IMR-90 (cell line): Measurements from ENCODE around the gene SYCP2.

Source experiments
- CHD1 ChIP-seq: IDR thresholded peaks from 2 replicates; pipeline ENCODE4 v1.6.1; 2012; ENCODE audit warnings: low read depth, low read length, improper control_type of control experiment
- MXI1 ChIP-seq: IDR thresholded peaks from 2 replicates; pipeline ENCODE4 v1.6.1; 2012; ENCODE audit warnings: low read depth, mild to moderate bottlenecking, low read length, moderate library complexity, borderline replicate concordance
- RAD21 ChIP-seq: IDR thresholded peaks from 2 replicates; pipeline ENCODE4 v1.6.1; 2012; ENCODE audit warnings: low read length, improper control_type of control experiment
- SMC3 ChIP-seq: fragments of 150-350 bp; IDR thresholded peaks from 2 replicates; pipeline ENCODE4 v1.6.1; 2016; ENCODE audit warnings: low read depth, mild to moderate bottlenecking, antibody characterized with exemption, low read length, moderate library complexity
- TF ChIP-seq, protein P1 (sequence below): conservative IDR thresholded peaks from 2 replicates; pipeline ENCODE4 v1.5.1; 2012; ENCODE audit warnings: mild to moderate bottlenecking, low read depth, low read length, improper control_type of control experiment

DNA sequence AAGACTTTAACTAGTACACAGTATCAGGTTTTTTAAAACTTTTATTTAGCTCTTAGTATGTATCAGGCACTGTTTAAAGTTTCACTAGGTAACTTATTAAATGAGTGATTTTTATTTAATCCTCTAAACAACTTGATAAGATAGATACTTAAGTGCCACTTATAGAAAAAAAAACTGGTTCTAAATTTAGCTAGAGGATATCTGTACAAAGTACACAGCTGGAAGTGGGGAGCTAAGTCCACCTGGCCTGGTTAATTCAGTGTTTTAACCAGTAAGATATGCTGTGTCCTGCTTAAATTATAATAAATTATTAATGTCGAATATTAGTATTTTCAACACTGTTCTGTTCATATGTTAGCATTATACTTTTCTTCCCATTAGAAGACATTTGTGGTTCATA, 37.5 kb downstream of the SYCP2 start:
- TF ChIP-seq, protein P1, sequence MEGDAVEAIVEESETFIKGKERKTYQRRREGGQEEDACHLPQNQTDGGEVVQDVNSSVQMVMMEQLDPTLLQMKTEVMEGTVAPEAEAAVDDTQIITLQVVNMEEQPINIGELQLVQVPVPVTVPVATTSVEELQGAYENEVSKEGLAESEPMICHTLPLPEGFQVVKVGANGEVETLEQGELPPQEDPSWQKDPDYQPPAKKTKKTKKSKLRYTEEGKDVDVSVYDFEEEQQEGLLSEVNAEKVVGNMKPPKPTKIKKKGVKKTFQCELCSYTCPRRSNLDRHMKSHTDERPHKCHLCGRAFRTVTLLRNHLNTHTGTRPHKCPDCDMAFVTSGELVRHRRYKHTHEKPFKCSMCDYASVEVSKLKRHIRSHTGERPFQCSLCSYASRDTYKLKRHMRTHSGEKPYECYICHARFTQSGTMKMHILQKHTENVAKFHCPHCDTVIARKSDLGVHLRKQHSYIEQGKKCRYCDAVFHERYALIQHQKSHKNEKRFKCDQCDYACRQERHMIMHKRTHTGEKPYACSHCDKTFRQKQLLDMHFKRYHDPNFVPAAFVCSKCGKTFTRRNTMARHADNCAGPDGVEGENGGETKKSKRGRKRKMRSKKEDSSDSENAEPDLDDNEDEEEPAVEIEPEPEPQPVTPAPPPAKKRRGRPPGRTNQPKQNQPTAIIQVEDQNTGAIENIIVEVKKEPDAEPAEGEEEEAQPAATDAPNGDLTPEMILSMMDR, result no peak
- no peak for TF ChIP-seq CHD1
- TF ChIP-seq SMC3, result no peak
- TF ChIP-seq RAD21, result no peak
- TF ChIP-seq MXI1, result no peak
